Keratinocyte (primary cell): ENCODE results near the gene PDK4.

Source experiments
- EZH2 ChIP-seq: IDR thresholded peaks from one replicate; pipeline ENCODE4 v1.6.1; 2012; ENCODE audit warnings: inconsistent platforms, mild to moderate bottlenecking, low read length, moderate library complexity
- TF ChIP-seq, protein P1 (sequence below), 3 experiments: IDR thresholded peaks in 1 of 3; conservative IDR thresholded peaks in 1 of 3; optimal IDR thresholded peaks in 1 of 3; 2 replicates in 2 of 3; 3 replicates in 1 of 3; pipeline versions ENCODE3 to v1.5.1; 2011; ENCODE audit warnings: low read length in 3 of 3, mild to moderate bottlenecking in 3 of 3, moderate library complexity in 2 of 3, control low read depth in 1 of 3, inconsistent platforms in 1 of 3; ENCODE audit not compliant: insufficient read depth in 2 of 3; ENCODE audit errors: extremely low read depth in 1 of 3

DNA sequence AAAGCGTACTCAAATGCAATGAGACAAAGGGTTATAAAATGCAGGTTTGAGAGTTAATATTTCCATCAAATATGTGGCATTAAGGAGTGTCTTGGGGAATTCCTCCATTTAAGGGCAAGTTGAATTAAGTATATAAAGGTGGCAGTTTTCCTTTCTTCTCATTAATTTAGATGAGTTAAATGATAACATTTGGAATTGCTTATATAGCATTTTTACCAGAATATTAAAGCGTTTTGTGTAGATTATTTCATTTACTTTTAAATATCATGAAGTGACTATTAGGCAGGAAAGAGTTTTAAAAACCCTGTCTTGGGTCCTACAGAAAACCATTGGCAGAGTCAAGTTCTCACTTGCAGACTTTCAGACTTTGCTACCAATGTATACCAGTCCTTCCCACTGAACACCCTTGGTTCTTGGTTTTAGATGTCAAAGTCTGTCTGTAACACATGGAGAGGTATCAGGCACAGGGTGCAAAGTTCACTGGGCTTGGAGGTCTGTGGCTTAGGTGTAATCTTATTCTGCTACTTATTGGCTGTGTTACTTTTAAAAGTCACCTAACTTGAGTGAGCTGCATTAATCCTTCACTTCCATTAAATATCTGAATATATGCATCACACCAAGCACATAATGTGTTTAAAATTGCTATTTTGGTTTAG, 59.5 kb downstream of the PDK4 start:
- TF ChIP-seq EZH2, result no peak
- TF ChIP-seq, protein P1, sequence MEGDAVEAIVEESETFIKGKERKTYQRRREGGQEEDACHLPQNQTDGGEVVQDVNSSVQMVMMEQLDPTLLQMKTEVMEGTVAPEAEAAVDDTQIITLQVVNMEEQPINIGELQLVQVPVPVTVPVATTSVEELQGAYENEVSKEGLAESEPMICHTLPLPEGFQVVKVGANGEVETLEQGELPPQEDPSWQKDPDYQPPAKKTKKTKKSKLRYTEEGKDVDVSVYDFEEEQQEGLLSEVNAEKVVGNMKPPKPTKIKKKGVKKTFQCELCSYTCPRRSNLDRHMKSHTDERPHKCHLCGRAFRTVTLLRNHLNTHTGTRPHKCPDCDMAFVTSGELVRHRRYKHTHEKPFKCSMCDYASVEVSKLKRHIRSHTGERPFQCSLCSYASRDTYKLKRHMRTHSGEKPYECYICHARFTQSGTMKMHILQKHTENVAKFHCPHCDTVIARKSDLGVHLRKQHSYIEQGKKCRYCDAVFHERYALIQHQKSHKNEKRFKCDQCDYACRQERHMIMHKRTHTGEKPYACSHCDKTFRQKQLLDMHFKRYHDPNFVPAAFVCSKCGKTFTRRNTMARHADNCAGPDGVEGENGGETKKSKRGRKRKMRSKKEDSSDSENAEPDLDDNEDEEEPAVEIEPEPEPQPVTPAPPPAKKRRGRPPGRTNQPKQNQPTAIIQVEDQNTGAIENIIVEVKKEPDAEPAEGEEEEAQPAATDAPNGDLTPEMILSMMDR (optimal IDR thresholded peaks at IDR 0.05 in 1 of 3, IDR thresholded peaks at IDR 0.05 in 1 of 3, conservative IDR thresholded peaks at IDR 0.05 in 1 of 3; ENCODE audit: extremely low read depth in 1 of 3, insufficient read depth in 2 of 3, low read length in 3 of 3), result no peak
